Measurements from ENCODE around the gene MCCD1. TPM values are rescaled to one million over a fixed set of nuclear protein-coding genes. Genes with fewer than 3 reads are reported as not detected.

Gene MCCD1
- total and polyA plus RNA-seq, 7 donors, result not detected

DNA sequence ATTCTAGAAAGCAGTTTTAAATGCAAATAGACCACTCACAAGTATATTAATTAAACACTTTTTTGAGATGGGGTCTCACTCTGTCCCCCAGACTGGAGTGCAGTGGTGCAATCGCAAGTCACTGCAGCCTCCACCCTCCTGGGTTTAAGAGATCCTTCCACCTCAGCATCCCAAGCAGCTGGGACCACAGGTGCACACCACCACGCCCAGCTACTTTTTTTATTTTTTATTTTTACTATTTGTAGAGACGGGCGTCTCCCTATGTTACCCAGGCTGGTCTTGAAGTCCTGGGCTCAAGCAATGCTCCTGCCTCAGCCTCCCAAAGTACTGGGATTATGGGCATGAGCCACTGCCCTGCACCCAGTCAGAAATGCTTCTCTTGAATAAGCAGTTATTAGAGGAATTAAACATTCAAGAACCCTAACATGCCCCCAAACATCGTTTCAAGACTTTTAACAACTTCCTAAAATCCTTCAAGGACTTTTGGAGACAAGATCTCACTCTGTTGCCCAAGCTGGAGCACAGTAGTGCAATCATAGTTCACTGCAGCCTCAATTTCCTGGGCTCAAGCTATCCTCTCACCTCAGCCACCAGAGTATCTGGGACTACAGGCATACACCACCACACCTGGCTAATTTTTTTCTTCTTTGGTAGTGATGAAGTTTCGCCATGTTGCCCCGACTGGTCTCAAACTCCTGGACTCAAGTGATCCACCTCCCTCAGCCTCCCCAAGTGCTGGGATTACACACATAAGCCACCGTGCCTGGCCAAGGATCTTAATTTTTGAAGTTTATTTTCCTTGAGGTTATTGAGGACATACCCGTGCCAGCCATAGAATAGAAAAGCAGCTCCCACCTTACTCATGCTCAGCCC is 3.2 kb downstream of the MCCD1 start:
- 54 to 75% methylated on average over 9 of the region's 9 CpGs for WGBS, 2 donors
- peak overlapping the region in 1 of 4 donors; percentile 6 for H3K27ac ChIP-seq
- no peak overlapping the region for H3K4me3 ChIP-seq
- TF ChIP-seq EP300 (IDR thresholded peaks at IDR 0.05) (no peak), POLR2A (IDR thresholded peaks at IDR 0.05) (no peak), POLR2AphosphoS5 (IDR thresholded peaks at IDR 0.05) (no peak)
- TF ChIP-seq, protein P1, sequence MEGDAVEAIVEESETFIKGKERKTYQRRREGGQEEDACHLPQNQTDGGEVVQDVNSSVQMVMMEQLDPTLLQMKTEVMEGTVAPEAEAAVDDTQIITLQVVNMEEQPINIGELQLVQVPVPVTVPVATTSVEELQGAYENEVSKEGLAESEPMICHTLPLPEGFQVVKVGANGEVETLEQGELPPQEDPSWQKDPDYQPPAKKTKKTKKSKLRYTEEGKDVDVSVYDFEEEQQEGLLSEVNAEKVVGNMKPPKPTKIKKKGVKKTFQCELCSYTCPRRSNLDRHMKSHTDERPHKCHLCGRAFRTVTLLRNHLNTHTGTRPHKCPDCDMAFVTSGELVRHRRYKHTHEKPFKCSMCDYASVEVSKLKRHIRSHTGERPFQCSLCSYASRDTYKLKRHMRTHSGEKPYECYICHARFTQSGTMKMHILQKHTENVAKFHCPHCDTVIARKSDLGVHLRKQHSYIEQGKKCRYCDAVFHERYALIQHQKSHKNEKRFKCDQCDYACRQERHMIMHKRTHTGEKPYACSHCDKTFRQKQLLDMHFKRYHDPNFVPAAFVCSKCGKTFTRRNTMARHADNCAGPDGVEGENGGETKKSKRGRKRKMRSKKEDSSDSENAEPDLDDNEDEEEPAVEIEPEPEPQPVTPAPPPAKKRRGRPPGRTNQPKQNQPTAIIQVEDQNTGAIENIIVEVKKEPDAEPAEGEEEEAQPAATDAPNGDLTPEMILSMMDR (IDR thresholded peaks at IDR 0.05), result no peak
- H3K36me3 ChIP-seq, result peaks cover 46 to 77% (median 69%) of the 10 kb centered on the region in 4 donors
- intact Hi-C loops (cut with DNase I), result no loop called here
- H3K4me1 ChIP-seq, result no peaks in the 10 kb centered on the region
- no peaks in the 10 kb centered on the region for H3K9me3 ChIP-seq
- H3K27me3 ChIP-seq, result no peaks in the 10 kb centered on the region
- DNase-seq, result no peak

DNA sequence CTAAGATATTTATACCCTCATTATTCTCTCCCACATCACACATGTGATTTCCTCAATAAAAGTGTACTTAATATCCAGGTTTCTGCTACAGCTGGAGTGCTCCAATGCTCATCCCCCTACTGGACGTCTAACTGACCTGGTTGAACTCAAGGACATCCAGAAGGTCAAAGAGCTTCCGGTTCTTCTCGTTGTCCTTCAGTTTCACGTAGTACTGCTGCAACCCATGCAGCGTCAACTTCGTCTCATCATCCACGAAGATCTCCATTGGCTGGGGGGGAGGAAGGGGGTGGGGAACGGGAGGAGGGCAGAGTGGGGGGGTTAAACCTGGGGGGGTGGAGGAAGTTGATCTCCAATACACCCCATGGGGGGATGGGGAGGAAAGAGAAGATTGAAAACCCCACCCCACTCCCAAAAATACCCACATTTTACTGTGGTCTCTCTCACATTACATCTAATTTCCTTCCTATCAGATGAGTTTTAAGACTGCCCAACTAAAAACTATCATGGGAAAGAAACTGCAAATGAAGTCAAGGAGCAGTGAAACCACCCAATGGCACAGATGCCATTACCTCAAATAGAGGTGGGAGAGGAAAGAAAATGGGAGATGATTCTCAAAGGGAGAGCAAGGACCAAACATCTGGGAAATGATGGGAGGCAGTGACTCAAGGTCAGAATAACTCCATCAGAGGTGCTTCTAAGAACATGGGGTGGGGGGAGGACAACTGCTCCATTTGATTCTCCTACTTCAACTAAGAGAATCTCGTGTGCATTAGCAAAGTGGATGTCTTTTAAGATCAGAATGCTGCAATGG is 4.1 kb downstream of the MCCD1 start:
- DNase-seq, result no peak
- intact Hi-C loops (cut with DNase I), result no loop called here
- H3K9me3 ChIP-seq, result no peaks in the 10 kb centered on the region
- H3K27me3 ChIP-seq, result no peaks in the 10 kb centered on the region
- peak overlapping the region in 1 of 4 donors; percentile 6 for H3K27ac ChIP-seq
- no peak overlapping the region for H3K4me3 ChIP-seq
- H3K36me3 ChIP-seq, result peaks cover 46 to 85% (median 76%) of the 10 kb centered on the region in 4 donors
- no peak for TF ChIP-seq POLR2A (IDR thresholded peaks at IDR 0.05)
- TF ChIP-seq, protein P1 (IDR thresholded peaks at IDR 0.05), result no peak
- no peak for TF ChIP-seq EP300 (IDR thresholded peaks at IDR 0.05)
- TF ChIP-seq POLR2AphosphoS5 (IDR thresholded peaks at IDR 0.05), result no peak
- H3K4me1 ChIP-seq, result no peaks in the 10 kb centered on the region
- 57 to 79% methylated on average over 9 of the region's 9 CpGs for WGBS, 2 donors

DNA sequence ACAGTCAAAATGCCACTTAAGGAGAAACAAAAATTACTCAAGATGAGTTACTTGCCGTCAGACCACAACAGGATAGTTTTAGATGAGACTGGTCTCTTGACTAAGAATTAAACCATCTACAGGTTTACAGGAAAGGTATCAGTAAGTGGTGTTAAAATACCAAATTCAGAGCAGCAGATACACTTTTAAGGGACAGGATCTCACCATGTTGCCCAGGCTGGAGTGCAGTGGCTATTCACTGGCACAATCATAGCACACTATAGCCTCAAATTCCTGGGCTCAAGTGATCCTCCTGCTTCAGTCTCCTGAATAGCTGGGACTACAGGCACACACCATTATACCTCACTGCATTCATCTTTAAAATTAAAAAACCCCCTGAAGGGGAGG is 4.7 kb downstream of the MCCD1 start:
- TF ChIP-seq POLR2A (IDR thresholded peaks at IDR 0.05) (no peak), EP300 (IDR thresholded peaks at IDR 0.05) (no peak), POLR2AphosphoS5 (IDR thresholded peaks at IDR 0.05) (no peak)
- TF ChIP-seq, protein P1 (IDR thresholded peaks at IDR 0.05), result no peak
- intact Hi-C loops (cut with DNase I), result no loop called here
- Histone ChIP-seq H3K27me3 (no peaks in the 10 kb centered on the region), H3K36me3 (peaks cover 46 to 91% (median 81%) of the 10 kb centered on the region in 4 donors), H3K9me3 (no peaks in the 10 kb centered on the region), H3K27ac (no peak overlapping the region), H3K4me1 (peaks cover 0 to 4% (median 2%) of the 10 kb centered on the region in 4 donors), H3K4me3 (no peak overlapping the region)
- no peak for DNase-seq
- 85 to 88% methylated on average over 1 of the region's 1 CpG for WGBS, 2 donors

DNA sequence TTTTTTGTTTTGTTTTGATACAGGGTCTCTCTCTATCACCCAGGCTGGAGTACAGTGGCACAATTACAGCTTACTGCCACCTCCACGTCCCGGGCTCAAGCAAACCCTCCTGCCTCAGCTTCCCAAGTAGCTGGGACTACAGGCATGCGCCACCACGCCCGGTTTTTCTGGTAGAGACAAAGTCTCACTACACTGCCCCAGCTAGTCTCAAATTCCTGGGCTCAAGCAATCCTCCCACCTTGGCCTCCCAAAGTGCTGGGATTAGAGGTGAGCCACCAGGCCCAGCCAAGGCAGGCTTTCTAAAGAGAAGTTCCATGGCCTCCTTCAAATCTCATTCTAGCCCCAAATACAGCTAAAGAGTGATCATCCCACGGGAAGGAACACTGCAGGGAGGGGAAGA is 5.2 kb downstream of the MCCD1 start:
- intact Hi-C loops (cut with DNase I), result no loop called here
- H3K36me3 ChIP-seq, result peaks cover 52 to 97% (median 87%) of the 10 kb centered on the region in 4 donors
- 89 to 94% methylated on average over 6 of the region's 6 CpGs for WGBS, 2 donors

More for the DNA sequence above, 5.2 kb downstream of the MCCD1 start:
- Histone ChIP-seq H3K27ac (no peak overlapping the region), H3K27me3 (no peaks in the 10 kb centered on the region), H3K9me3 (no peaks in the 10 kb centered on the region), H3K4me1 (peaks cover 0 to 10% (median 8%) of the 10 kb centered on the region in 4 donors), H3K4me3 (no peak overlapping the region)
- no peak for TF ChIP-seq POLR2AphosphoS5 (IDR thresholded peaks at IDR 0.05)
- no peak for TF ChIP-seq POLR2A (IDR thresholded peaks at IDR 0.05)
- TF ChIP-seq, protein P1 (IDR thresholded peaks at IDR 0.05), result no peak
- no peak for TF ChIP-seq EP300 (IDR thresholded peaks at IDR 0.05)
- no peak for DNase-seq
